M059J (cell line): ENCODE data around the gene CTNND1. TPM values are rescaled to one million over a fixed set of nuclear protein-coding genes. Genes with fewer than 3 reads are reported as not detected.

Experiments
- total RNA-seq: library from RNA; depleted of rRNA; stranded (reverse); fragments of >200 nt; shearing (Covaris generic); gene quantifications from 2 replicates; pipeline ENCODE4 v1.2.3, GENCODE V29; 2014; rRNA removed

CTNND1 gene
- total RNA-seq, 1 experiment from 2014 or later: 73.8 TPM

Other genes starting within 250 kb of the CTNND1 start
- gene SLC43A1, start 246.1 kb upstream of the CTNND1 start, total RNA-seq: 4.8 and 6.9 TPM in 2 replicates
- gene TIMM10, start 231.0 kb upstream of the CTNND1 start, total RNA-seq: 44.6 and 47.9 TPM in 2 replicates
- not detected in 2 replicates for gene SMTNL1, start 224.2 kb upstream of the CTNND1 start, total RNA-seq
- gene UBE2L6, start 194.1 kb upstream of the CTNND1 start, total RNA-seq: 269 and 314 TPM in 2 replicates
- 13.0 and 17.0 TPM in 2 replicates for gene SERPING1, start 164.1 kb upstream of the CTNND1 start, total RNA-seq
- 0.25 and 0.79 TPM in 2 replicates for gene YPEL4, start 111.9 kb upstream of the CTNND1 start, total RNA-seq
- gene CLP1, start 104.0 kb upstream of the CTNND1 start, total RNA-seq: 18.4 and 30.7 TPM in 2 replicates
- gene ZDHHC5, start 93.7 kb upstream of the CTNND1 start, total RNA-seq: 37.4 and 50.8 TPM in 2 replicates
- gene MED19, start 49.6 kb upstream of the CTNND1 start, total RNA-seq: 38.3 and 50.0 TPM in 2 replicates
- 155 and 166 TPM in 2 replicates for gene TMX2, start 49.2 kb upstream of the CTNND1 start, total RNA-seq
- gene SELENOH, start 20.3 kb upstream of the CTNND1 start, total RNA-seq: 275 and 279 TPM in 2 replicates
- not detected in 2 replicates for gene BTBD18, start 10.0 kb upstream of the CTNND1 start, total RNA-seq